Endodermal cell (in vitro differentiated cells): ENCODE data around the gene DPM1. TPM values are rescaled to one million over a fixed set of nuclear protein-coding genes. Genes with fewer than 3 reads are reported as not detected.

Source experiments
- DNase-seq: peaks from one replicate; pipeline ENCODE4 v3.0.0-alpha.2; 2017
- H3K27ac ChIP-seq: 2 replicates; pipeline ENCODE4 v1.5.1; 2013; ENCODE audit warnings: mild to moderate bottlenecking, low read depth, low read length, moderate library complexity
- H3K27me3 ChIP-seq: 2 replicates; pipeline ENCODE4 v1.6.1; 2013; ENCODE audit warnings: mild to moderate bottlenecking, low read length, moderate library complexity; ENCODE audit not compliant: insufficient read depth, control insufficient read depth, poor library complexity, severe bottlenecking
- H3K36me3 ChIP-seq: 2 replicates; pipeline ENCODE4 v1.7.0; 2013; ENCODE audit warnings: mild to moderate bottlenecking, low read length, moderate library complexity; ENCODE audit not compliant: control insufficient read depth, insufficient read depth
- H3K4me1 ChIP-seq: one replicate; pipeline ENCODE4 v1.7.0; 2013; ENCODE audit warnings: low read length; ENCODE audit not compliant: control insufficient read depth, insufficient read depth
- H3K4me3 ChIP-seq: 2 replicates; pipeline ENCODE4 v1.5.1; 2013; ENCODE audit warnings: mild to moderate bottlenecking, low read length, moderate library complexity
- H3K9ac ChIP-seq: 2 replicates; pipeline ENCODE4 v1.6.1; 2013; ENCODE audit warnings: mild to moderate bottlenecking, low read length, moderate library complexity; ENCODE audit not compliant: poor library complexity, severe bottlenecking; ENCODE audit errors: extremely low read depth
- H3K9me3 ChIP-seq: 2 replicates; pipeline ENCODE4 v1.6.1; 2013; ENCODE audit warnings: mild to moderate bottlenecking, low read length, moderate library complexity; ENCODE audit not compliant: control insufficient read depth
- H3K27ac Mint-ChIP-seq: 2 replicates; pipeline ENCODE4 v1.8.0; 2020; ENCODE audit warnings: mixed read lengths
- H3K27me3 Mint-ChIP-seq: 2 replicates; pipeline ENCODE4 v1.8.0; 2021; ENCODE audit warnings: mild to moderate bottlenecking, mixed read lengths; ENCODE audit not compliant: insufficient read depth
- H3K36me3 Mint-ChIP-seq: 2 replicates; pipeline ENCODE4 v1.8.0; 2020; ENCODE audit warnings: low read depth, mixed read lengths
- H3K4me1 Mint-ChIP-seq: 2 replicates; pipeline ENCODE4 v1.8.0; 2020; ENCODE audit warnings: mixed read lengths
- H3K4me3 Mint-ChIP-seq: 2 replicates; pipeline ENCODE4 v1.8.0; 2020; ENCODE audit warnings: mild to moderate bottlenecking, moderate library complexity, mixed read lengths
- H3K9me3 Mint-ChIP-seq: 2 replicates; pipeline ENCODE4 v1.8.0; 2020; ENCODE audit warnings: mild to moderate bottlenecking, mixed read lengths
- CTCF ChIP-seq: fragments of 200-600 bp; sonication (generic); conservative IDR thresholded peaks from 2 replicates; pipeline ENCODE4 v1.5.0; 2021; ENCODE audit warnings: antibody characterized with exemption, mild to moderate bottlenecking
- WGBS, 2 experiments: methylation state at CpG; one replicate each; pipeline versions ENCODE4 v1.1.5 to v1.1.7; 2013; ENCODE audit warnings: missing lambda C conversion rate in 2 of 2, mixed read lengths in 1 of 2; ENCODE audit not compliant: insufficient coverage in 1 of 2, insufficient read length in 1 of 2; 5-methylcytosine and 5-hydroxymethylcytosine counted together
- total RNA-seq, 2 donors: library from RNA; stranded (reverse); fragmentation: NEBNext Ultra II Directional in 1 of 2; extraction: Animal tissue kit (Norgen Biotek cat#: 25700) in 1 of 2; gene quantifications; 2 replicates in 1 of 2; 3 replicates in 1 of 2; pipeline ENCODE4 v1.2.1, GENCODE V29; 2021

Gene DPM1
- total RNA-seq, 2 donors from 2014 or later, result 54.9 to 58.8 TPM

DNA sequence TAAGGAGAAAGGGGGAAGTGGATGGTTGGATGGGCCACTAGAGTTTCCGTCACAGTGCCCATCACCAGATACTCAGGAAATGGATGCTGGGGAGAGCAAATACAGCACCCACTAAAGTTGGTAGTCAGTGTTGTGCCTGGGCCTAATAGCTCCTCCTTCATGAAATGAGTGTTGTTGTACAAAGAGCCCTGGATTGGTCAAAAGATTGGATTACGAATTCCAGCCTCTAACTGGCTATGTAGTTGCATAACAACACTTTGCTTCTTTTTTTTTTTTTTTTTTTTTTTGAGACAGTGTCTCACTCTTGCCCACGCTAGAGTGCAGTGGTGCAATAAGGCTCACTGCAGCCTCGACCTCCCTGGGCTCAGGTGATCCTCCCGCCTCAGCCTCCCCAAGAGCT lies 37.2 kb upstream of the DPM1 start:
- 67 to 91% methylated on average over 1 to 5 of the region's 5 CpGs for WGBS, 2 experiments

GRCh38 chr20:50993876-50994275 lies 35.5 kb upstream of the DPM1 start:
- H3K4me1 Mint-ChIP-seq, result peaks cover 21% of the 10 kb centered on the region
- WGBS, 2 experiments, result 91 to 97% methylated on average over 5 to 9 of the region's 9 CpGs

More for the DNA sequence above, 37.2 kb upstream of the DPM1 start:
- Histone ChIP-seq H3K9ac (no peak overlapping the region), H3K27me3 (no peaks in the 10 kb centered on the region), H3K9me3 (peaks cover 5% of the 10 kb centered on the region), H3K27ac (no peak overlapping the region), H3K4me1 (no peaks in the 10 kb centered on the region), H3K4me3 (no peak overlapping the region), H3K36me3 (no peaks in the 10 kb centered on the region)
- DNase-seq, result no peak
- H3K36me3 Mint-ChIP-seq, result no peaks in the 10 kb centered on the region
- no peak overlapping the region for H3K27ac Mint-ChIP-seq
- H3K27me3 Mint-ChIP-seq, result no peaks in the 10 kb centered on the region
- no peak overlapping the region for H3K4me3 Mint-ChIP-seq
- TF ChIP-seq CTCF, result no peak
- H3K9me3 Mint-ChIP-seq, result peaks cover 6% of the 10 kb centered on the region
- H3K4me1 Mint-ChIP-seq, result peaks cover 21% of the 10 kb centered on the region

DNA sequence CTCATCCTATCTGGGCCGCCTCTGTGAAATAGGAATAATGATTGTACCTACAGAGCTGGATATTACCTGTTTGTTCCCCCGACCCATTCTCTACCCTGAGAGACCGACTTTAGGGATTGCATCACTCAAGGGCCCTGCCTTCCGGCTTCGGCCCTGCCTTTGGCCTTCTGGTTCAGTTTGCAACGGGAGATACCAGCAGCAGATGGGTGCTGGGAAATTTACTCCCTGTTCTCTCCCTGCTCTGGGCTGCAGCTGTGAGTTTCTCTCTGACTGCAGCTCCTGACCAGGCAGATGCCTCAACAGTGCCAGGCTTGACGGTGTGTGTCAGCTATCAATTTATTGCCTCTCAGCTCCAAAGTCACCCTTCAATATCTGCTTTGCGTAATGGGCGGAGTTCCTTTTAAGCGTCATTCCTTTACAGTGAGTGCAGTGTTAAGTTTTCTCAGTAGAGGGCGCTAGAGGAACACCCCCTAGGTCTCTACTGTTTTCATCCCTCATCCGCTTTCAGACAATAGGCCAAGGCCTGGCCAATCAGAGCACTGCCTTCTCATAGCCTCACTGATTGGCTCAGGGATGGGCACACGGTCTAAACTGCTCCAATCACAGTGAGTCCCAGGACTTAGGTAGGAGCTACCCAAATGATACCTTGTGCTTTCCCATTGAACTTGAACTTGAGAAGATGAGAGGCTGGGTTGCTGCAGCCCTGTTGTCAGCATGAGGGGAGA lies 34.6 kb upstream of the DPM1 start:
- no peak overlapping the region for H3K4me3 ChIP-seq
- H3K4me1 ChIP-seq, result no peaks in the 10 kb centered on the region
- H3K27me3 ChIP-seq, result no peaks in the 10 kb centered on the region
- H3K4me3 Mint-ChIP-seq, result no peak overlapping the region
- peaks cover 24% of the 10 kb centered on the region for H3K4me1 Mint-ChIP-seq
- H3K36me3 ChIP-seq, result no peaks in the 10 kb centered on the region
- H3K27me3 Mint-ChIP-seq, result no peaks in the 10 kb centered on the region
- H3K9ac ChIP-seq, result no peak overlapping the region
- peak; percentile 94 for TF ChIP-seq CTCF
- H3K9me3 ChIP-seq, result peaks cover 5% of the 10 kb centered on the region
- no peak overlapping the region for H3K27ac ChIP-seq
- peak overlapping the region; percentile 78 for H3K27ac Mint-ChIP-seq
- peak; percentile 95 for DNase-seq
- no peaks in the 10 kb centered on the region for H3K36me3 Mint-ChIP-seq
- WGBS, 2 experiments, result 52 to 56% methylated on average over 10 to 13 of the region's 13 CpGs
- peaks cover 6% of the 10 kb centered on the region for H3K9me3 Mint-ChIP-seq

More at GRCh38 chr20:50993876-50994275, 35.5 kb upstream of the DPM1 start:
- no peak for DNase-seq
- Mint-ChIP-seq H3K27ac (no peak overlapping the region), H3K36me3 (no peaks in the 10 kb centered on the region), H3K4me3 (no peak overlapping the region), H3K27me3 (no peaks in the 10 kb centered on the region), H3K9me3 (peaks cover 6% of the 10 kb centered on the region)
- Histone ChIP-seq H3K4me3 (no peak overlapping the region), H3K9ac (no peak overlapping the region), H3K27me3 (no peaks in the 10 kb centered on the region), H3K36me3 (no peaks in the 10 kb centered on the region), H3K4me1 (no peaks in the 10 kb centered on the region), H3K27ac (no peak overlapping the region), H3K9me3 (peaks cover 5% of the 10 kb centered on the region)
- TF ChIP-seq CTCF, result no peak
